ENCODE measurements around the gene GRK5.

The GRK5 gene

GRCh38 chr10:119367841-119368549 is 160.6 kb downstream of the GRK5 start:
- no peaks in the 10 kb centered on the region for H3K79me2 ChIP-seq (ENCODE audit: insufficient read depth, low read length)
- H3K27ac ChIP-seq (ENCODE audit: low read length): no peak overlapping the region
- DNase-seq (no peak), ATAC-seq (ENCODE audit: insufficient read depth, low read depth) (no peak)
- TF ChIP-seq EZH2 (IDR thresholded peaks at IDR 0.05; ENCODE audit: borderline replicate concordance, low read depth, low read length, severe bottlenecking): no peak
- no peak for TF ChIP-seq CTCF (IDR thresholded peaks at IDR 0.05; ENCODE audit: borderline replicate concordance, extremely low read depth, low read length, poor library complexity, severe bottlenecking)
- H3K9ac ChIP-seq (ENCODE audit: low read depth, low read length): no peak overlapping the region
- H3K4me3 ChIP-seq (ENCODE audit: low read depth in 1 of 2, low read length in 2 of 2): no peak overlapping the region
- H3K36me3 ChIP-seq (ENCODE audit: insufficient read depth, low read length): no peaks in the 10 kb centered on the region
- H4K20me1 ChIP-seq (ENCODE audit: insufficient read depth, low read length): peaks cover 6% of the 10 kb centered on the region
- no peak overlapping the region for H3K4me2 ChIP-seq (ENCODE audit: insufficient read depth, low read length)
- no peaks in the 10 kb centered on the region for H3K4me1 ChIP-seq (ENCODE audit: insufficient read depth, low read length)
- H2AFZ ChIP-seq (ENCODE audit: low read depth, low read length): no peak overlapping the region
- H3K27me3 ChIP-seq (ENCODE audit: insufficient read depth, low read length, poor library complexity): no peaks in the 10 kb centered on the region
- H3K9me3 ChIP-seq (ENCODE audit: insufficient read depth, low read length, severe bottlenecking): no peaks in the 10 kb centered on the region

GRCh38 chr10:119368581-119368980 is 161.2 kb downstream of the GRK5 start:
- no peaks in the 10 kb centered on the region for H3K79me2 ChIP-seq (ENCODE audit: insufficient read depth, low read length)
- DNase-seq: no peak
- TF ChIP-seq CTCF (IDR thresholded peaks at IDR 0.05; ENCODE audit: borderline replicate concordance, extremely low read depth, low read length, poor library complexity, severe bottlenecking) (no peak), EZH2 (IDR thresholded peaks at IDR 0.05; ENCODE audit: borderline replicate concordance, low read depth, low read length, severe bottlenecking) (no peak)
- H3K4me1 ChIP-seq (ENCODE audit: insufficient read depth, low read length): no peaks in the 10 kb centered on the region
- H3K27ac ChIP-seq (ENCODE audit: low read length): no peak overlapping the region
- no peak for ATAC-seq (ENCODE audit: insufficient read depth, low read depth)
- no peak overlapping the region for H3K4me3 ChIP-seq (ENCODE audit: low read depth in 1 of 2, low read length in 2 of 2)
- H3K27me3 ChIP-seq (ENCODE audit: insufficient read depth, low read length, poor library complexity): no peaks in the 10 kb centered on the region
- no peak overlapping the region for H2AFZ ChIP-seq (ENCODE audit: low read depth, low read length)
- no peaks in the 10 kb centered on the region for H3K9me3 ChIP-seq (ENCODE audit: insufficient read depth, low read length, severe bottlenecking)
- no peaks in the 10 kb centered on the region for H3K36me3 ChIP-seq (ENCODE audit: insufficient read depth, low read length)
- H4K20me1 ChIP-seq (ENCODE audit: insufficient read depth, low read length): peaks cover 6% of the 10 kb centered on the region
- no peak overlapping the region for H3K9ac ChIP-seq (ENCODE audit: low read depth, low read length)
- H3K4me2 ChIP-seq (ENCODE audit: insufficient read depth, low read length): no peak overlapping the region

- Histone ChIP-seq H3K9ac (ENCODE audit: low read depth, low read length) (no peak overlapping the region), H3K79me2 (ENCODE audit: insufficient read depth, low read length) (no peaks in the 10 kb centered on the region), H3K4me1 (ENCODE audit: insufficient read depth, low read length) (no peaks in the 10 kb centered on the region), H2AFZ (ENCODE audit: low read depth, low read length) (no peak overlapping the region), H3K4me3 (ENCODE audit: low read depth in 1 of 2, low read length in 2 of 2) (no peak overlapping the region), H3K9me3 (ENCODE audit: insufficient read depth, low read length, severe bottlenecking) (no peaks in the 10 kb centered on the region), H3K27me3 (ENCODE audit: insufficient read depth, low read length, poor library complexity) (no peaks in the 10 kb centered on the region), H3K4me2 (ENCODE audit: insufficient read depth, low read length) (no peak overlapping the region), H3K36me3 (ENCODE audit: insufficient read depth, low read length) (no peaks in the 10 kb centered on the region), H3K27ac (ENCODE audit: low read length) (no peak overlapping the region), H4K20me1 (ENCODE audit: insufficient read depth, low read length) (peaks cover 12% of the 10 kb centered on the region)
- no peak for DNase-seq
- ATAC-seq (ENCODE audit: insufficient read depth, low read depth): no peak
- TF ChIP-seq CTCF (IDR thresholded peaks at IDR 0.05; ENCODE audit: borderline replicate concordance, extremely low read depth, low read length, poor library complexity, severe bottlenecking) (no peak), EZH2 (IDR thresholded peaks at IDR 0.05; ENCODE audit: borderline replicate concordance, low read depth, low read length, severe bottlenecking) (no peak)
Measured at GRCh38 chr10:119368991-119369869, 161.9 kb downstream of the GRK5 start.
